Right atrium auricular region (tissue), 2 donors: ENCODE results near the gene ZBTB5. TPM values are rescaled to one million over a fixed set of nuclear protein-coding genes. Genes with fewer than 3 reads are reported as not detected.

Experiments used
- DNase-seq: peaks from one replicate; pipeline ENCODE4 v3.0.0-alpha.2; 2019; ENCODE audit warnings: low spot score
- H3K27ac ChIP-seq, 2 donors: fragments of 200-600 bp; sonication (generic); 1 replicate in 1 of 2; 2 replicates in 1 of 2; pipeline ENCODE4 v1.5.1; 2016 to 2019
- H3K27me3 ChIP-seq, 2 donors: fragments of 200-600 bp; sonication (generic); one replicate each; pipeline versions ENCODE4 v1.5.1 to v1.6.0; 2017 to 2019
- H3K36me3 ChIP-seq: fragments of 200-600 bp; sonication (generic); one replicate; pipeline ENCODE4 v1.5.1; 2016
- H3K4me1 ChIP-seq, 2 donors: fragments of 200-600 bp; sonication (generic); one replicate each; pipeline versions ENCODE4 v1.5.1 to v1.6.0; 2017 to 2019
- H3K4me3 ChIP-seq, 2 donors: fragments of 200-600 bp; sonication (generic); 1 replicate in 1 of 2; 2 replicates in 1 of 2; pipeline ENCODE4 v1.5.1; 2017 to 2019; ENCODE audit warnings: mild to moderate bottlenecking in 1 of 2, moderate library complexity in 1 of 2
- H3K9me3 ChIP-seq, 2 donors: fragments of 200-600 bp; sonication (generic); one replicate each; pipeline ENCODE4 v1.5.1; 2019
- total RNA-seq, 2 donors: library from RNA; depleted of rRNA; stranded (reverse); fragments of >200 nt; gene quantifications; one replicate each; pipeline ENCODE4 v1.1.0, GENCODE V29; 2016
- TF ChIP-seq, protein P1 (sequence below), 2 donors: fragments of 200-600 bp; sonication (generic); IDR thresholded peaks; one replicate each; pipeline ENCODE4 v1.5.1; 2019; ENCODE audit warnings: antibody characterized with exemption in 2 of 2

The ZBTB5 gene
- total RNA-seq, 2 donors from 2014 or later = 4.9 to 9.9 TPM

DNA sequence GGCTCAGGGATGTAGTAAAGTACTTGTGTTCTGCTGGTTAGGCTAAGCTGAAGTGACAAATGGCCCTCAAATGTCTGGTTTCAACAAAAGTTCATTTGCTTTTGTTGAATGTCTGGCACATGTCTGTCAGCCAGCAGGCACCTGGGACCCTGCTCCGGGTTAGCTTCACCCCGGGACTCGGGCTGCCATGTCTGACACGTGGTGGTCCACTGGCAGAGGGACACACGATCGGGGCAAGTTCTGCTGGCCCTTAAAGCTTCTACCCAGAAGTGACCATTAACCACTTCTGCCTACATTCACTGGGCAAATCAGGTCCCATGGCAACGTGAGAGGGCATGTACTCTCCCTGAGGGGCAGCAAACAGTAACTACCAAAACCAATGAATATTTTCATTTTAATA is 44.3 kb upstream of the ZBTB5 start:
- no peaks in the 10 kb centered on the region for H3K9me3 ChIP-seq
- H3K4me3 ChIP-seq = no peak overlapping the region
- no peak for DNase-seq
- TF ChIP-seq, protein P1, sequence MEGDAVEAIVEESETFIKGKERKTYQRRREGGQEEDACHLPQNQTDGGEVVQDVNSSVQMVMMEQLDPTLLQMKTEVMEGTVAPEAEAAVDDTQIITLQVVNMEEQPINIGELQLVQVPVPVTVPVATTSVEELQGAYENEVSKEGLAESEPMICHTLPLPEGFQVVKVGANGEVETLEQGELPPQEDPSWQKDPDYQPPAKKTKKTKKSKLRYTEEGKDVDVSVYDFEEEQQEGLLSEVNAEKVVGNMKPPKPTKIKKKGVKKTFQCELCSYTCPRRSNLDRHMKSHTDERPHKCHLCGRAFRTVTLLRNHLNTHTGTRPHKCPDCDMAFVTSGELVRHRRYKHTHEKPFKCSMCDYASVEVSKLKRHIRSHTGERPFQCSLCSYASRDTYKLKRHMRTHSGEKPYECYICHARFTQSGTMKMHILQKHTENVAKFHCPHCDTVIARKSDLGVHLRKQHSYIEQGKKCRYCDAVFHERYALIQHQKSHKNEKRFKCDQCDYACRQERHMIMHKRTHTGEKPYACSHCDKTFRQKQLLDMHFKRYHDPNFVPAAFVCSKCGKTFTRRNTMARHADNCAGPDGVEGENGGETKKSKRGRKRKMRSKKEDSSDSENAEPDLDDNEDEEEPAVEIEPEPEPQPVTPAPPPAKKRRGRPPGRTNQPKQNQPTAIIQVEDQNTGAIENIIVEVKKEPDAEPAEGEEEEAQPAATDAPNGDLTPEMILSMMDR (IDR thresholded peaks at IDR 0.05) = no peak
- H3K27ac ChIP-seq = no peak overlapping the region
- H3K27me3 ChIP-seq = no peaks in the 10 kb centered on the region
- H3K4me1 ChIP-seq = no peaks in the 10 kb centered on the region
- H3K36me3 ChIP-seq = peaks cover 12% of the 10 kb centered on the region

DNA sequence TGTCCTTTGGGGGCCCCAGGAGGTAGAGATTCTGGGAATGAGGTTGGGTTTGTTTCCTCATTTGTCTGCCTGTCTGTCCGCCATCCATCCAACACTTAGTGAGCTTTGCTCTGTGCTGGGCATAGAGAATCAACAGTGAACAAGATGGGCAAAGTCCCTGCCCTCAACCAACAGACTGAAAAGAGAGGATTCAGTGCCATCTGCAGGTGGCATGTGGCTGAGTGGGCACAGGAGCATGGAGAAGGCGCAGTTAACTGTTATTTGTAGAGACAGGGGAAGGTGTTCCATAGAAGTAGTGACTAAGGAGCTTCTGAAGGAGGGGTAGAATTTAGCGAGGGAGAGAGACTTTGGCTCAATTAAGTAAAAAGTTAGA is 43.6 kb upstream of the ZBTB5 start:
- H3K9me3 ChIP-seq = no peaks in the 10 kb centered on the region
- H3K4me3 ChIP-seq = no peak overlapping the region
- DNase-seq = no peak
- no peaks in the 10 kb centered on the region for H3K27me3 ChIP-seq
- H3K27ac ChIP-seq = no peak overlapping the region
- TF ChIP-seq, protein P1 (IDR thresholded peaks at IDR 0.05) = no peak
- H3K4me1 ChIP-seq = no peaks in the 10 kb centered on the region
- peaks cover 13% of the 10 kb centered on the region for H3K36me3 ChIP-seq

DNA sequence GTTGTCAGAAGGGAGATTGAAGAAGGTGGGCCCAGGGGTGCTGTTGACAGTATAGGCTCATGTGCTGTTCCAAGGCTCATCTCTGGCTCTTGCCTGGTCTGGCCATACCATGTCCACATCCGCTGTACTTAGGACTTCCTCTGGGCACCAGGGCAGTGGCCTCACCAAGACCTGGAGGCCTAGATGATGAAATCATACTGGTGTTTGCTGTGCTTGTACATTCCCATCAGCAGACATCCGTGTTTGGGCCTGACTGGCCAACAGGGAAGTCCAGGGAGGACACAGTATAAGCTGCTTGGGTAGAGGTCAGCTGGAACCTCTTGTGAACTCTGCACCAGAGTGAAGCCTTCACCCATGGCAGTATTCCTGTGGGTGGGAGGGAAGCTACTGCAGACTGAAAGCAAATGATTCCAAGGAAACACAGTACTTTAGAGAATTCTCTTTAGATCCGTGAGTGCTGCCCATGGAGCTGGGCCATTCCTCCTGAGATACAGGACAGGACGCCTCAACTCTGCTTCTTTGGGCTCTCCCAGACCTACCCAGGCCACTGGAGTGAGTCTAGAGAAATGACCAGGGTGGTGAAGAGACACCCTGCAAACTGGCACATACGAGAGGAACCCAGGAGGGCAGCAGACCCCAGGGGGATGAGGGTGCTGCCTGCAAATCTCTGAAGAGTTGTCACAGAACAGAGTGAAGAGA is 43.0 kb upstream of the ZBTB5 start:
- no peaks in the 10 kb centered on the region for H3K9me3 ChIP-seq
- no peak for DNase-seq
- H3K4me3 ChIP-seq = no peak overlapping the region
- H3K36me3 ChIP-seq = peaks cover 17% of the 10 kb centered on the region
- no peaks in the 10 kb centered on the region for H3K4me1 ChIP-seq
- no peak overlapping the region for H3K27ac ChIP-seq
- H3K27me3 ChIP-seq = no peaks in the 10 kb centered on the region
- TF ChIP-seq, protein P1 (IDR thresholded peaks at IDR 0.05) = no peak

DNA sequence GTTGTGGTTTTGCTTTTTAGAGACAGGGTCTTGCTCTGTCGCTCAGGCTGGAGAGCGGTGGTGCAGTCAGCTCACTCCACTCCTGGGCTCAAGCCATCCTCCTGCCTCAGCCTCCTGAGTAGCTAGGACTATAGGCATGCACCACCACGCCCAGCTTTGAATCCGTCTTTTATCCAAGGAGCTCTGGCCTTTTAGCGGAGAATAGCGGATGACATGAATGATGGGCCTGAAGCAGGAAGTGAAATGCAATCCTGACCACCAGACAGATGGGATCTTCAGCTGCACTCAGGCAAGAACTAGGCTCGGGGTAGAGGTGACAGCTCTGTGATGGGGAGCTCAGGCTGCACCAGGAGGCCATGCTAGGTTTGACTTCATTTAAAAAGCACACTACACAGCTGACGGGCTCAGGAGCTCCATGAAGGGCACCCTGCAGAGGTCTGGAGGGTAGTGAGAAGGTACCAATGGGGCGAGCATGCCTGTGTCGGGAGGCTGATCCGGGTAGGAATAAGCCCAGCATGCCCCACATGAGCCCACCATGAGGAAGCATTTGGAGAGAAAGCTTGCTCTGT is 42.4 kb upstream of the ZBTB5 start:
- no peak for DNase-seq
- Histone ChIP-seq H3K36me3 (peaks cover 23% of the 10 kb centered on the region), H3K4me1 (no peaks in the 10 kb centered on the region), H3K9me3 (no peaks in the 10 kb centered on the region), H3K27me3 (no peaks in the 10 kb centered on the region), H3K27ac (no peak overlapping the region), H3K4me3 (no peak overlapping the region)
- TF ChIP-seq, protein P1 (IDR thresholded peaks at IDR 0.05) = no peak

DNA sequence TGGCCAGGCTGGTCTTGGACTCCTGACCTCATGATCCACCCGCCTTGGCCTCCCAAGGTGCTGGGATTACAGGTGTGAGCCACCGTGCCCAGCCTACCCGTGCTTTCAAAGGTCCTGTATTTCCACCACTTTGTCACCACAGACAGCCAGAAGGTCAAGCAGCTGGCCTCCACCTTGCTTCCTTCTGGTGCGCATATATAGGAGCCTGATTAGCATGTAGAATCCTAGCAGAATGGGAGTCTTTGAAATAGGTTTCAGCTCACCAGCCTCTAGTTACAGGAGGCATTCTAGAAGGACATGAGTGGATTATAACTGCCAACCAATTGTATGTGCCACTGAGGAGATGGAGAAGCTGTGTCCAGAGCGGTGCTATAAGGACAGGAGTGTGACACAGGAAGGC is 39.4 kb upstream of the ZBTB5 start:
- no peak for DNase-seq
- no peaks in the 10 kb centered on the region for H3K4me1 ChIP-seq
- no peaks in the 10 kb centered on the region for H3K27me3 ChIP-seq
- H3K36me3 ChIP-seq = peaks cover 42% of the 10 kb centered on the region
- H3K27ac ChIP-seq = no peak overlapping the region
- no peaks in the 10 kb centered on the region for H3K9me3 ChIP-seq
- no peak overlapping the region for H3K4me3 ChIP-seq
- TF ChIP-seq, protein P1 (IDR thresholded peaks at IDR 0.05) = no peak

DNA sequence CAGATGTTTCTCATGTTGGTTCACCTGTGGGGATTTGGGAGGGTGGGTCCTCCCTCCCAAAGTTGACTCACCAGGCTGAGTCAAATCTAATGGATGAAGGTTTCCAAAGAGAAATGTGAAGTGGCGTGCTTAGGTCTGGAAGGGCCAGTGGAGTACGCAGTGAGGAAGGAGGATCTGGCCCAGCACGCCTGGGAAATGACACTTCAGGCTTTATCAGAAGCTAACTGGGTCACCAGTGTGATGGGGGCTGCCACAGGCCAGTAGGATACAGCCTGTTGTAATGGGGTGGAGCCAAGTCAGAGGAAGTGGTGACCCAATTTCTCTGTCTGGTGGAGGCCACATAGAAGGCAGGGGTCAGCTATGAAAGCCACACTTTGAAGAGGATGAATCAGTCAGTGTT is 38.5 kb upstream of the ZBTB5 start:
- no peaks in the 10 kb centered on the region for H3K9me3 ChIP-seq
- DNase-seq = no peak
- no peak overlapping the region for H3K27ac ChIP-seq
- TF ChIP-seq, protein P1 (IDR thresholded peaks at IDR 0.05) = no peak
- H3K27me3 ChIP-seq = no peaks in the 10 kb centered on the region
- no peaks in the 10 kb centered on the region for H3K4me1 ChIP-seq
- H3K4me3 ChIP-seq = no peak overlapping the region
- peaks cover 46% of the 10 kb centered on the region for H3K36me3 ChIP-seq
